ENCODE measurements around the gene PLEKHG3.

DNA sequence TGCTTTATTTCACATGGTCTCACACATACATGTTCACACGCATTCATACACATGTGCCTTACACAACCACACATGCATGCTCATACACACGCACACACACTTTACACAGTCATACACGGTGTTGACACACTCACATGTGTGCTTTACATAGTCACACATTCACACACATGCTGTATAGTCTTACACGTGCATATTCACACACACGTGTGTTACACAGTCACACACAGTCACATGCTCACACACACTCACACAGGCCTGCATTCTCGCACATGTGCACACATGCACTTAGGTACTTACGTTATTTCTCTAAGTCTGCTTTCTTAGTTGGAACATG lies 18.0 kb upstream of the PLEKHG3 start:
- TF ChIP-seq, protein P1, sequence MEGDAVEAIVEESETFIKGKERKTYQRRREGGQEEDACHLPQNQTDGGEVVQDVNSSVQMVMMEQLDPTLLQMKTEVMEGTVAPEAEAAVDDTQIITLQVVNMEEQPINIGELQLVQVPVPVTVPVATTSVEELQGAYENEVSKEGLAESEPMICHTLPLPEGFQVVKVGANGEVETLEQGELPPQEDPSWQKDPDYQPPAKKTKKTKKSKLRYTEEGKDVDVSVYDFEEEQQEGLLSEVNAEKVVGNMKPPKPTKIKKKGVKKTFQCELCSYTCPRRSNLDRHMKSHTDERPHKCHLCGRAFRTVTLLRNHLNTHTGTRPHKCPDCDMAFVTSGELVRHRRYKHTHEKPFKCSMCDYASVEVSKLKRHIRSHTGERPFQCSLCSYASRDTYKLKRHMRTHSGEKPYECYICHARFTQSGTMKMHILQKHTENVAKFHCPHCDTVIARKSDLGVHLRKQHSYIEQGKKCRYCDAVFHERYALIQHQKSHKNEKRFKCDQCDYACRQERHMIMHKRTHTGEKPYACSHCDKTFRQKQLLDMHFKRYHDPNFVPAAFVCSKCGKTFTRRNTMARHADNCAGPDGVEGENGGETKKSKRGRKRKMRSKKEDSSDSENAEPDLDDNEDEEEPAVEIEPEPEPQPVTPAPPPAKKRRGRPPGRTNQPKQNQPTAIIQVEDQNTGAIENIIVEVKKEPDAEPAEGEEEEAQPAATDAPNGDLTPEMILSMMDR (conservative IDR thresholded peaks at IDR 0.05 in 1 of 2, IDR thresholded peaks at IDR 0.05 in 1 of 2; ENCODE audit: extremely low read depth in 1 of 2, insufficient read depth in 1 of 2, low read depth in 1 of 2, low read length in 2 of 2): no peak
- TF ChIP-seq EZH2 (IDR thresholded peaks at IDR 0.05; ENCODE audit: borderline replicate concordance, low read length): no peak
